Nephron progenitor cell (in vitro differentiated cells): ENCODE data around the gene TMEM81.

Experiments used
- DNase-seq: peaks from one replicate; pipeline ENCODE4 v3.0.0; 2021
- H3K27ac Mint-ChIP-seq: 2 replicates; pipeline ENCODE4 v1.8.0; 2021; ENCODE audit warnings: mild to moderate bottlenecking, moderate library complexity, mixed read lengths
- H3K27me3 Mint-ChIP-seq: 2 replicates; pipeline ENCODE4 v1.8.0; 2021; ENCODE audit warnings: mild to moderate bottlenecking, low read depth, mixed read lengths; ENCODE audit not compliant: poor library complexity
- H3K36me3 Mint-ChIP-seq: 2 replicates; pipeline ENCODE4 v1.8.0; 2021; ENCODE audit warnings: low read depth, mixed read lengths
- H3K4me1 Mint-ChIP-seq: 2 replicates; pipeline ENCODE4 v1.8.0; 2021; ENCODE audit warnings: mixed read lengths
- H3K4me3 Mint-ChIP-seq: 2 replicates; pipeline ENCODE4 v1.8.0; 2021; ENCODE audit warnings: mild to moderate bottlenecking, moderate library complexity, mixed read lengths
- H3K9me3 Mint-ChIP-seq: 2 replicates; pipeline ENCODE4 v1.8.0; 2021; ENCODE audit warnings: mild to moderate bottlenecking, moderate library complexity, mixed read lengths
- CTCF ChIP-seq: fragments of 200-600 bp; sonication (generic); IDR thresholded peaks from 2 replicates; pipeline ENCODE4 v1.5.0; 2021; ENCODE audit warnings: antibody characterized with exemption

The TMEM81 gene, protein sequence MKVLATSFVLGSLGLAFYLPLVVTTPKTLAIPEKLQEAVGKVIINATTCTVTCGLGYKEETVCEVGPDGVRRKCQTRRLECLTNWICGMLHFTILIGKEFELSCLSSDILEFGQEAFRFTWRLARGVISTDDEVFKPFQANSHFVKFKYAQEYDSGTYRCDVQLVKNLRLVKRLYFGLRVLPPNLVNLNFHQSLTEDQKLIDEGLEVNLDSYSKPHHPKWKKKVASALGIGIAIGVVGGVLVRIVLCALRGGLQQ

DNA sequence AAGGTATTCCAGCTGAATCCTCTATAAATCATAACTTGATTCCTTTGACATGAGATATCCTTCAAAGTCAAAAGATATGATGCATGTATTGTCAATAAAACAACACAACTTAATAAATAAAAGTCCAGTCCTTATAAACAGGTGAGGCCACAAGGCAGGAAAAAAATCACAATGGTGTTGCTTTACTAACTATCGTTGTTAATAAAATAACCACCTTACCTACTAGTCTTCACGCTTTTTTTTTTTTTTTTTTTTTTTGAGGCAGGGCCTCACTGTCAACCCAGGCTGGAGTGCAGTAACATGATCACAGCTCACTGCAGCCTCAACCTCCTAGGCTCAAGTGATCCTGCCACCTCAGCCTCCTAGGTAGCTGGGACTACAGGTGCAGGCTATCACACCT lies at the start of gene TMEM81:
Gene TMEM81 (minus strand): TSS at position 101 of the 400 bp plus-strand sequence. CDS start 140 bp downstream, outside the sequence.
- TF ChIP-seq CTCF, result no peak
- no peak for DNase-seq
- H3K4me3 Mint-ChIP-seq, result no peak within 1 kb of the TSS
- peaks cover 4% of the 10 kb centered on the region for H3K27me3 Mint-ChIP-seq
- no peak within 1 kb of the TSS for H3K27ac Mint-ChIP-seq
- H3K36me3 Mint-ChIP-seq, result peaks cover 54% of the 10 kb centered on the region
- H3K4me1 Mint-ChIP-seq, result no peaks in the 10 kb centered on the region
- H3K9me3 Mint-ChIP-seq, result no peaks in the 10 kb centered on the region

- peaks cover 29% of the 10 kb centered on the region for H3K27me3 Mint-ChIP-seq
- no peak overlapping the region for H3K4me3 Mint-ChIP-seq
- H3K36me3 Mint-ChIP-seq, result no peaks in the 10 kb centered on the region
- TF ChIP-seq CTCF, result no peak
- peaks cover 5% of the 10 kb centered on the region for H3K9me3 Mint-ChIP-seq
- no peaks in the 10 kb centered on the region for H3K4me1 Mint-ChIP-seq
- H3K27ac Mint-ChIP-seq, result no peak overlapping the region
- DNase-seq, result no peak
Measured at GRCh38 chr1:205133287-205133686, 49.0 kb upstream of the TMEM81 start.

- TF ChIP-seq CTCF, result no peak
- H3K27me3 Mint-ChIP-seq, result peaks cover 30% of the 10 kb centered on the region
- no peak overlapping the region for H3K27ac Mint-ChIP-seq
- DNase-seq, result no peak
- no peak overlapping the region for H3K4me3 Mint-ChIP-seq
- no peaks in the 10 kb centered on the region for H3K36me3 Mint-ChIP-seq
- no peaks in the 10 kb centered on the region for H3K9me3 Mint-ChIP-seq
- H3K4me1 Mint-ChIP-seq, result no peaks in the 10 kb centered on the region
Measured at GRCh38 chr1:205129447-205130029, 45.3 kb upstream of the TMEM81 start.

- Mint-ChIP-seq H3K4me1 (no peaks in the 10 kb centered on the region), H3K27ac (no peak overlapping the region), H3K27me3 (peaks cover 30% of the 10 kb centered on the region), H3K4me3 (no peak overlapping the region), H3K36me3 (no peaks in the 10 kb centered on the region), H3K9me3 (no peaks in the 10 kb centered on the region)
- DNase-seq, result no peak
- TF ChIP-seq CTCF, result no peak
Measured at GRCh38 chr1:205128050-205128449, 43.8 kb upstream of the TMEM81 start.

DNA sequence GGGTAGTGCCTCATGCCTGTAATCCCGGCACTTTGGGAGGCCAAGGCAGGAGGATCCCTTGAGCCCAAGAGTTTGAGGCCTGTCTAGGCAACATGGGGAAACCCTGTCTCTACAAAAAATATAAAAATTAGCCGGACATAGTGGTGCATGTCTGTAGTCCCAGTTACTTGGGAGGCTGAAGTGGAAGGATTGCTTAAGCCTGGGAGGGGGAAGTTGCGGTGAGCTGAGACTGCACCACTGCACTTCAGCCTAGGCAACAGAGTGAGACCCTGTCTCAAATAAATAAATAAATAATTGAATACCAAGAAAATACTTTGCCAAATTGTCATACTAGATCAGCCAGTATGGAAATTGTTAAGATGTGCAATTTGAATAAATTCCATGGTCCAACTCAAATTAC lies 43.4 kb upstream of the TMEM81 start:
- TF ChIP-seq CTCF, result no peak
- Mint-ChIP-seq H3K9me3 (no peaks in the 10 kb centered on the region), H3K36me3 (no peaks in the 10 kb centered on the region), H3K27me3 (peaks cover 26% of the 10 kb centered on the region), H3K4me3 (no peak overlapping the region), H3K4me1 (peaks cover 4% of the 10 kb centered on the region), H3K27ac (no peak overlapping the region)
- no peak for DNase-seq

DNA sequence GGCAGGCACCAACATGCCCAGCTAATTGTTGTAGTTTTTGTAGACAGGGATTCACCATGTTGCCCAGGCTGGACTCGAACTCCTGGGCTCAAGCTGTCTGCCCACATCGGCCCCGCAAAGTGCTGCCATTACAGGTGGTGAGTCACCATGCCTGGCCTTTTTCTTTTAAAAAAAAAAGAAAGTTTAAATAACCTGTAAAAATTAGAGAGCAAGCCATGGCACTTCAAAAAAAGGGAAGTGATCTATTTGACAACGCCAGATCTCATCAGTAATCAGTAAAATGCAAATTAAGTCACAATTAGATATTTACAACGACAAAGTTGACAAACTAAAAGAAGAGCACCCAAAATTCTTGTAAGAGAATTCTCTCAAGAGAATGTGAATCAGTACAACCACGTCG lies 40.5 kb upstream of the TMEM81 start:
- H3K4me1 Mint-ChIP-seq, result peaks cover 31% of the 10 kb centered on the region
- H3K9me3 Mint-ChIP-seq, result no peaks in the 10 kb centered on the region
- no peak for TF ChIP-seq CTCF
- peaks cover 2% of the 10 kb centered on the region for H3K36me3 Mint-ChIP-seq
- no peak overlapping the region for H3K4me3 Mint-ChIP-seq
- H3K27ac Mint-ChIP-seq, result no peak overlapping the region
- DNase-seq, result no peak
- H3K27me3 Mint-ChIP-seq, result peaks cover 8% of the 10 kb centered on the region
